Heart left ventricle (tissue), 13 donors: ENCODE results near the gene HEBP1.

Experiments
- CTCF ChIP-seq, 12 donors: fragments of 200-600 bp; sonication (generic) in 4 of 12; IDR thresholded peaks; one replicate each; pipeline versions ENCODE4 v1.5.0 to v1.8.0; 2018 to 2022; ENCODE audit warnings: antibody characterized with exemption in 12 of 12, mild to moderate bottlenecking in 5 of 12
- POLR2A ChIP-seq, 2 donors: fragments of 450-650 bp; IDR thresholded peaks; one replicate each; pipeline ENCODE4 v1.6.1; 2017; ENCODE audit warnings: antibody characterized with exemption in 2 of 2, mild to moderate bottlenecking in 2 of 2, moderate library complexity in 2 of 2
- donor health status: ischemic (EF 13 %, LVEDD 7.1; RV severe dilation, severe dysfunction).
- donor health status: DM: no; HTN: yes; CAD: no.
- donor health status: DM: no; HTN: no; CAD: no.
- donor health status: ischemic (EF 25% LVEDD 6.9; RV normal size, moderate dysfunction).
- donor health status: ischemic (EF 25% LVEDD 5.7; RV mildly dilated, moderate dysfunction).
- donor health status: ischemic (EF 35%, LVEDD 5.7; RV mildly dilated, moderate dysfunction).
- donor health status: nonischemic (EF 11% LVEDD 7.7; RV severe dilation, severe dysfunction).
- donor health status: DM: yes; HTN: yes; CAD: no.
- donor health status: PGD.
- donor health status: ischemic (EF 29% LVEDD 5.4; RV normal size, mild dysfunction).
- donor health status: nonischemic (EF 23%, LVEDD 6.1; RV moderate dilation, normal function).

GRCh38 chr12:12996209-12996608, 3.9 kb downstream of the HEBP1 start:
- no peak for TF ChIP-seq CTCF (IDR thresholded peaks at IDR 0.05)
- no peak for TF ChIP-seq POLR2A (IDR thresholded peaks at IDR 0.05)
